Pancreas (tissue), 10 donors: ENCODE results near the gene ATP1A4. TPM values are rescaled to one million over a fixed set of nuclear protein-coding genes. Genes with fewer than 3 reads are reported as not detected.

Experiments
- ATAC-seq, 4 donors: fragments of 200-7000 bp; cut with Tn5 transposase; one replicate each; pipeline versions ENCODE4 v1.8.0 to v1.9.1; 2020; ENCODE audit warnings: mild to moderate bottlenecking in 4 of 4, moderate library complexity in 4 of 4
- DNase-seq, 6 donors: peaks; one replicate each; pipeline ENCODE4 v3.0.0-alpha.2; 2020
- FAIRE-seq: peaks from 2 replicates; lab custom pipeline; 2012; peaks lifted over from hg19 to GRCh38; lab: Jason Lieb, UNC
- H3K27ac ChIP-seq, 4 donors: fragments of 200-600 bp; sonication (generic); 1 replicate in 3 of 4; 2 replicates in 1 of 4; pipeline versions ENCODE4 v1.5.0 to v1.8.0; 2020
- H3K27me3 ChIP-seq, 4 donors: fragments of 200-600 bp; one replicate each; pipeline ENCODE4 v1.8.0; 2021
- H3K36me3 ChIP-seq, 3 donors: fragments of 200-600 bp; sonication (generic) in 1 of 3; one replicate each; pipeline versions ENCODE4 v1.5.0 to v1.8.0; 2020 to 2021
- H3K4me1 ChIP-seq, 3 donors: fragments of 200-600 bp; one replicate each; pipeline ENCODE4 v1.8.0; 2021
- H3K4me3 ChIP-seq, 4 donors: fragments of 200-600 bp; sonication (generic) in 2 of 4; one replicate each; pipeline versions ENCODE4 v1.5.0 to v1.8.0; 2020 to 2021
- H3K9me3 ChIP-seq, 4 donors: fragments of 200-600 bp; one replicate each; pipeline ENCODE4 v1.8.0; 2021
- CTCF ChIP-seq, 4 donors: fragments of 200-600 bp; sonication (generic) in 3 of 4; IDR thresholded peaks; one replicate each; pipeline versions ENCODE4 v1.5.0 to v1.8.0; 2021; ENCODE audit warnings: antibody characterized with exemption in 4 of 4
- WGBS, 2 donors: extraction: QIAGEN DNeasy Blood & Tissue Kit; methylation state at CpG; one replicate each; pipeline ENCODE4 v1.1.7; 2013; 5-methylcytosine and 5-hydroxymethylcytosine counted together
- intact Hi-C, 3 donors: fragments of 100-400 bp; cut with DNase I; formaldehyde crosslinking; loops; one replicate each; pipeline versions ENCODE4 v1.11.1 to v1.14.2; 2022
- polyA plus RNA-seq, 2 donors: library from polyadenylated mRNA; stranded (reverse); fragments of 200-250 nt; gene quantifications; one replicate each; pipeline ENCODE4 v1.2.3, GENCODE V29; 2013
- total RNA-seq, 6 donors: library from RNA; stranded (reverse); fragmentation: NEBNext Ultra II Directional in 4 of 6; extraction: Animal tissue kit (Norgen Biotek cat#: 25700) in 4 of 6; gene quantifications; one replicate each; pipeline versions ENCODE4 v1.2.1 to v1.2.4, GENCODE V29; 2021 to 2023
- donor health status: healthy with polysubstance abuse.
- donor health status: DM: no; HTN: no; CAD: no; lungs with moderate emphysema.
- donor health status: DM: no; HTN: no; CAD: no.
- donor health status: control.
- donor health status: control.
- donor health status: Bipolar disorder and iron deficiency.
- donor health status: DM: yes; HTN: yes; CAD: no.
- donor health status: DM: no; HTN: no; CAD: no.
- donor health status: DM: no; HTN: no; CAD: no.
- donor health status: DM: yes; HTN: yes; CAD: no.

Gene ATP1A4
- total and polyA plus RNA-seq, 8 donors, result not detected

- no peaks in the 10 kb centered on the region for H3K4me1 ChIP-seq
- 76 to 86% methylated on average over 4 of the region's 4 CpGs for WGBS, 2 donors
These were observed 20.0 kb downstream of the ATP1A4 start for GRCh38 chr1:160171354-160171753.

GRCh38 chr1:160171980-160172379 lies 20.6 kb downstream of the ATP1A4 start:
- no peaks in the 10 kb centered on the region for H3K36me3 ChIP-seq
- FAIRE-seq (no peak), ATAC-seq (no peak), DNase-seq (no peak)
- WGBS, 2 donors, result 57 to 59% methylated on average over 9 of the region's 9 CpGs
- no peaks in the 10 kb centered on the region for H3K4me1 ChIP-seq
- H3K27me3 ChIP-seq, result no peaks in the 10 kb centered on the region
- intact Hi-C loops, result no loop called here
- no peak for TF ChIP-seq CTCF (IDR thresholded peaks at IDR 0.05)
- no peak overlapping the region for H3K4me3 ChIP-seq
- no peak overlapping the region for H3K27ac ChIP-seq
- no peaks in the 10 kb centered on the region for H3K9me3 ChIP-seq

More at GRCh38 chr1:160171354-160171753, 20.0 kb downstream of the ATP1A4 start:
- H3K36me3 ChIP-seq, result no peaks in the 10 kb centered on the region
- H3K4me3 ChIP-seq, result no peak overlapping the region
- ATAC-seq (no peak), DNase-seq (no peak), FAIRE-seq (no peak)
- H3K9me3 ChIP-seq, result no peaks in the 10 kb centered on the region
- TF ChIP-seq CTCF (IDR thresholded peaks at IDR 0.05), result no peak
- no peak overlapping the region for H3K27ac ChIP-seq
- no peaks in the 10 kb centered on the region for H3K27me3 ChIP-seq
- intact Hi-C loops, result no loop called here

- Histone ChIP-seq H3K27ac (no peak overlapping the region), H3K27me3 (no peaks in the 10 kb centered on the region), H3K4me3 (no peak overlapping the region), H3K9me3 (no peaks in the 10 kb centered on the region), H3K36me3 (no peaks in the 10 kb centered on the region), H3K4me1 (no peaks in the 10 kb centered on the region)
- no peak for FAIRE-seq
- 90 to 95% methylated on average over 2 of the region's 2 CpGs for WGBS, 2 donors
- TF ChIP-seq CTCF (IDR thresholded peaks at IDR 0.05), result no peak
- ATAC-seq, result no peak
- intact Hi-C loops, result no loop called here
- DNase-seq, result no peak
These were observed 25.8 kb downstream of the ATP1A4 start for GRCh38 chr1:160177231-160177630.

GRCh38 chr1:160177667-160178066 lies 26.3 kb downstream of the ATP1A4 start:
- DNase-seq (no peak), FAIRE-seq (no peak), ATAC-seq (no peak)
- intact Hi-C loops, result no loop called here
- Histone ChIP-seq H3K27ac (no peak overlapping the region), H3K4me1 (no peaks in the 10 kb centered on the region), H3K4me3 (no peak overlapping the region), H3K36me3 (no peaks in the 10 kb centered on the region), H3K9me3 (no peaks in the 10 kb centered on the region), H3K27me3 (no peaks in the 10 kb centered on the region)
- WGBS, 2 donors, result 75 to 90% methylated on average over 1 of the region's 1 CpG
- TF ChIP-seq CTCF (IDR thresholded peaks at IDR 0.05), result no peak

- DNase-seq (no peak), ATAC-seq (no peak), FAIRE-seq (no peak)
- no peaks in the 10 kb centered on the region for H3K4me1 ChIP-seq
- no peak overlapping the region for H3K4me3 ChIP-seq
- TF ChIP-seq CTCF (IDR thresholded peaks at IDR 0.05), result no peak
- WGBS, 2 donors, result 73 to 75% methylated on average over 2 of the region's 2 CpGs
- no peaks in the 10 kb centered on the region for H3K9me3 ChIP-seq
- intact Hi-C loops, result no loop called here
- H3K27me3 ChIP-seq, result no peaks in the 10 kb centered on the region
- no peaks in the 10 kb centered on the region for H3K36me3 ChIP-seq
- no peak overlapping the region for H3K27ac ChIP-seq
These were observed 27.3 kb downstream of the ATP1A4 start for GRCh38 chr1:160178731-160179130.
